Measurements from ENCODE around the gene SULT1C2. TPM values are rescaled to one million over a fixed set of nuclear protein-coding genes. Genes with fewer than 3 reads are reported as not detected.

The SULT1C2 gene
- polyA plus RNA-seq, 12 donors: 0.07 to 14.5 (median 0.80) TPM; not detected in 2

- no peak for DNase-seq
These were observed 1.5 kb upstream of the SULT1C2 start for GRCh38 chr2:108287169-108287568.

GRCh38 chr2:108293850-108294249 is 5.2 kb downstream of the SULT1C2 start:
- DNase-seq: no peak

GRCh38 chr2:108297436-108298141 is 8.9 kb downstream of the SULT1C2 start:
- DNase-seq: no peak

GRCh38 chr2:108301558-108301957 is 12.9 kb downstream of the SULT1C2 start:
- DNase-seq: no peak

GRCh38 chr2:108304975-108305374 is 16.3 kb downstream of the SULT1C2 start:
- no peak for DNase-seq

GRCh38 chr2:108305901-108306300 is 17.2 kb downstream of the SULT1C2 start:
- no peak for DNase-seq

- no peak for DNase-seq
These were observed 21.2 kb downstream of the SULT1C2 start for GRCh38 chr2:108309903-108310302.

GRCh38 chr2:108314586-108315296 is 26.0 kb downstream of the SULT1C2 start:
- no peak for DNase-seq

GRCh38 chr2:108315444-108315934 is 26.8 kb downstream of the SULT1C2 start:
- DNase-seq: no peak

GRCh38 chr2:108316033-108316432 is 27.3 kb downstream of the SULT1C2 start:
- DNase-seq: no peak

GRCh38 chr2:108316461-108317258 is 28.0 kb downstream of the SULT1C2 start:
- no peak for DNase-seq

- no peak for DNase-seq
These were observed 31.7 kb downstream of the SULT1C2 start for GRCh38 chr2:108320326-108320922.

GRCh38 chr2:108323619-108324018 is 34.9 kb downstream of the SULT1C2 start:
- DNase-seq: no peak

- DNase-seq: no peak
These were observed 36.0 kb downstream of the SULT1C2 start for GRCh38 chr2:108324531-108325255.

GRCh38 chr2:108325756-108326155 is 37.1 kb downstream of the SULT1C2 start:
- DNase-seq: no peak

GRCh38 chr2:108329771-108330170 is 41.1 kb downstream of the SULT1C2 start:
- no peak for DNase-seq

- DNase-seq: peak; percentile 42
These were observed 42.3 kb downstream of the SULT1C2 start for GRCh38 chr2:108330979-108331378.

- no peak for DNase-seq
These were observed 57.3 kb downstream of the SULT1C2 start for GRCh38 chr2:108345951-108346350.

- DNase-seq: no peak
These were observed 58.1 kb downstream of the SULT1C2 start for GRCh38 chr2:108346827-108347226.

- no peak for DNase-seq
These were observed 59.1 kb downstream of the SULT1C2 start for GRCh38 chr2:108347786-108348185.

All from muscle of arm (tissue), 12 donors.